Mononuclear cell (primary cell): ENCODE measurements around the gene ZNF260. TPM values are rescaled to one million over a fixed set of nuclear protein-coding genes. Genes with fewer than 3 reads are reported as not detected.

Experiments
- total RNA-seq: library from RNA; depleted of rRNA; stranded (reverse); fragments of >200 nt; gene quantifications from one replicate; pipeline ENCODE4 v1.2.3, GENCODE V29; 2012

The ZNF260 gene
- total RNA-seq, 1 donor = 11.2 TPM

Other genes starting within 250 kb of the ZNF260 start
- 4.4 TPM for gene ZFP14, start 149.1 kb downstream of the ZNF260 start, total RNA-seq
- gene ZFP82, start 109.6 kb downstream of the ZNF260 start, total RNA-seq = 4.5 TPM
- gene ZNF566, start 38.7 kb downstream of the ZNF260 start, total RNA-seq = 8.5 TPM
- 23.6 TPM for gene ZNF529, start 45.0 kb upstream of the ZNF260 start, total RNA-seq
- 5.5 TPM for gene ZNF382, start 77.0 kb upstream of the ZNF260 start, total RNA-seq
- gene ZNF461, start 138.6 kb upstream of the ZNF260 start, total RNA-seq = 14.5 TPM
- 15.0 TPM for gene ZNF567, start 159.3 kb upstream of the ZNF260 start, total RNA-seq
- gene ZNF850, start 244.5 kb upstream of the ZNF260 start, total RNA-seq = 1.4 TPM